H9 (cell line): ENCODE data around the gene FBXL7. TPM values are rescaled to one million over a fixed set of nuclear protein-coding genes. Genes with fewer than 3 reads are reported as not detected.

ENCODE experiments used
- DNase-seq: peaks from one replicate; pipeline ENCODE4 v3.0.0-alpha.2; 2017
- H2AFZ ChIP-seq: one replicate; pipeline ENCODE4 v1.6.1; 2013; ENCODE audit warnings: mild to moderate bottlenecking, low read length, control low read depth, moderate library complexity
- H2AK5ac ChIP-seq: 2 replicates; pipeline ENCODE4 v1.6.1; 2013; ENCODE audit warnings: low read length, control low read depth, mixed read lengths; ENCODE audit not compliant: insufficient read length
- H2BK120ac ChIP-seq: one replicate; pipeline ENCODE4 v1.6.1; 2013; ENCODE audit warnings: low read depth, mild to moderate bottlenecking, low read length, control low read depth, inconsistent platforms; ENCODE audit not compliant: poor library complexity, severe bottlenecking
- H2BK12ac ChIP-seq: 2 replicates; pipeline ENCODE4 v1.6.1; 2013; ENCODE audit warnings: low read length, control low read depth, mixed read lengths, low read depth; ENCODE audit not compliant: insufficient read length
- H2BK15ac ChIP-seq: 2 replicates; pipeline ENCODE4 v1.6.1; 2013; ENCODE audit warnings: low read depth, low read length, control low read depth
- H2BK20ac ChIP-seq: one replicate; pipeline ENCODE4 v1.6.1; 2013; ENCODE audit warnings: low read depth, mild to moderate bottlenecking, low read length, control low read depth, inconsistent platforms; ENCODE audit not compliant: poor library complexity, severe bottlenecking
- H2BK5ac ChIP-seq: 2 replicates; pipeline ENCODE4 v1.6.1; 2013; ENCODE audit warnings: low read length, control low read depth, mixed read lengths; ENCODE audit not compliant: insufficient read length
- H3K14ac ChIP-seq: 2 replicates; pipeline ENCODE4 v1.6.1; 2013; ENCODE audit warnings: low read length, control low read depth; ENCODE audit not compliant: insufficient read depth
- H3K18ac ChIP-seq: 2 replicates; pipeline ENCODE4 v1.6.1; 2013; ENCODE audit warnings: low read depth, mild to moderate bottlenecking, mixed read lengths, low read length, control low read depth; ENCODE audit not compliant: insufficient read length
- H3K23ac ChIP-seq: 2 replicates; pipeline ENCODE4 v1.6.1; 2013; ENCODE audit warnings: low read length, control low read depth, mixed read lengths, low read depth; ENCODE audit not compliant: insufficient read length
- H3K23me2 ChIP-seq: 2 replicates; pipeline ENCODE4 v1.6.1; 2013; ENCODE audit warnings: low read depth, mild to moderate bottlenecking, mixed read lengths, low read length, control low read depth; ENCODE audit not compliant: insufficient read length, poor library complexity, severe bottlenecking
- H3K27ac ChIP-seq: 2 replicates; pipeline ENCODE4 v1.5.1; 2013; ENCODE audit warnings: low read length, control low read depth, mixed read lengths, low read depth; ENCODE audit not compliant: insufficient read length
- H3K27me3 ChIP-seq: 2 replicates; pipeline ENCODE4 v1.6.1; 2013; ENCODE audit warnings: low read length, control low read depth, inconsistent platforms; ENCODE audit not compliant: insufficient read depth
- H3K4ac ChIP-seq: 2 replicates; pipeline ENCODE4 v1.6.1; 2013; ENCODE audit warnings: low read depth, mild to moderate bottlenecking, control low read depth, inconsistent platforms, low read length, moderate library complexity
- H3K4me1 ChIP-seq: 2 replicates; pipeline ENCODE4 v1.6.1; 2013; ENCODE audit warnings: low read length, control low read depth, inconsistent platforms; ENCODE audit not compliant: insufficient read depth
- H3K4me2 ChIP-seq: 2 replicates; pipeline ENCODE4 v1.6.1; 2013; ENCODE audit warnings: low read length, control low read depth, mixed read lengths; ENCODE audit not compliant: insufficient read length, insufficient read depth
- H3K56ac ChIP-seq: 2 replicates; pipeline ENCODE4 v1.6.1; 2013; ENCODE audit warnings: low read depth, mild to moderate bottlenecking, mixed read lengths, low read length, control low read depth; ENCODE audit not compliant: insufficient read length
- H3K79me1 ChIP-seq: 2 replicates; pipeline ENCODE4 v1.6.1; 2013; ENCODE audit warnings: low read depth, mild to moderate bottlenecking, moderate library complexity, low read length, control low read depth, inconsistent platforms; ENCODE audit not compliant: insufficient read depth, poor library complexity, severe bottlenecking
- H3K79me2 ChIP-seq: 2 replicates; pipeline ENCODE4 v1.6.1; 2013; ENCODE audit warnings: low read length, control low read depth, inconsistent platforms; ENCODE audit not compliant: insufficient read depth
- H3K9ac ChIP-seq: 2 replicates; pipeline ENCODE4 v1.6.1; 2013; ENCODE audit warnings: low read length, control low read depth, mixed read lengths; ENCODE audit not compliant: insufficient read length; ENCODE audit errors: extremely low read depth
- H3K9me3 ChIP-seq: one replicate; pipeline ENCODE4 v1.6.1; 2013; ENCODE audit warnings: low read depth, low read length, inconsistent platforms; ENCODE audit not compliant: control insufficient read depth
- H3T11ph ChIP-seq: one replicate; pipeline ENCODE4 v1.6.1; 2013; ENCODE audit warnings: mild to moderate bottlenecking, low read length, control low read depth, inconsistent platforms
- H4K20me1 ChIP-seq: one replicate; pipeline ENCODE4 v1.6.1; 2013; ENCODE audit not compliant: control insufficient read depth, insufficient read length, insufficient read depth
- H4K5ac ChIP-seq: 2 replicates; pipeline ENCODE4 v1.6.1; 2013; ENCODE audit warnings: low read depth, mild to moderate bottlenecking, mixed read lengths, low read length, control low read depth; ENCODE audit not compliant: insufficient read length
- H4K8ac ChIP-seq: replicated peaks from 2 replicates; pipeline ENCODE4 v1.6.1; 2013; ENCODE audit warnings: low read length, control low read depth, mixed read lengths, low read depth; ENCODE audit not compliant: insufficient read length
- H4K91ac ChIP-seq: 2 replicates; pipeline ENCODE4 v1.6.1; 2013; ENCODE audit warnings: low read depth, mild to moderate bottlenecking, moderate library complexity, mixed read lengths, low read length, control low read depth; ENCODE audit not compliant: insufficient read length
- H3K27ac Mint-ChIP-seq, 3 experiments: 2 replicates in 2 of 3; 3 replicates in 1 of 3; pipeline ENCODE4 v1.8.0; 2020 to 2021; ENCODE audit warnings: mixed read lengths in 3 of 3, mild to moderate bottlenecking in 1 of 3, moderate library complexity in 1 of 3
- H3K27me3 Mint-ChIP-seq: 2 replicates; pipeline ENCODE4 v1.8.0; 2021; ENCODE audit warnings: low read depth, mild to moderate bottlenecking, moderate library complexity, mixed read lengths
- H3K36me3 Mint-ChIP-seq, 3 experiments: 2 replicates in 2 of 3; 3 replicates in 1 of 3; pipeline ENCODE4 v1.8.0; 2020 to 2021; ENCODE audit warnings: low read depth in 3 of 3, mixed read lengths in 3 of 3; ENCODE audit not compliant: insufficient read depth in 1 of 3
- H3K4me1 Mint-ChIP-seq, 2 experiments: 2 replicates each; pipeline ENCODE4 v1.8.0; 2020; ENCODE audit warnings: mixed read lengths in 2 of 2
- H3K4me3 Mint-ChIP-seq, 2 experiments: 2 replicates in 1 of 2; 3 replicates in 1 of 2; pipeline ENCODE4 v1.8.0; 2020 to 2021; ENCODE audit warnings: mild to moderate bottlenecking in 2 of 2, mixed read lengths in 2 of 2, moderate library complexity in 1 of 2
- H3K9me3 Mint-ChIP-seq, 2 experiments: 2 replicates in 1 of 2; 3 replicates in 1 of 2; pipeline ENCODE4 v1.8.0; 2020; ENCODE audit warnings: mild to moderate bottlenecking in 2 of 2, mixed read lengths in 2 of 2, moderate library complexity in 1 of 2
- WGBS: extraction: QIAGEN DNeasy Blood & Tissue Kit; methylation state at CpG from one replicate; pipeline ENCODE4 v1.1.7; 2013; ENCODE audit warnings: missing lambda C conversion rate, low lambda C conversion rate, mixed read lengths; ENCODE audit not compliant: insufficient read length; ENCODE audit errors: extremely low coverage; 5-methylcytosine and 5-hydroxymethylcytosine counted together
- total RNA-seq: library from RNA; stranded (reverse); gene quantifications from 2 replicates; pipeline ENCODE4 v1.2.1, GENCODE V29; 2021
- TF ChIP-seq, protein P1 (sequence below): fragments of 200-600 bp; sonication (generic); conservative IDR thresholded peaks from 3 replicates; pipeline ENCODE4 v1.8.0; 2021; ENCODE audit warnings: antibody characterized with exemption, mild to moderate bottlenecking

The FBXL7 gene
- total RNA-seq, 1 experiment from 2014 or later, result 14.6 TPM

GRCh38 chr5:15768936-15769335 is 269.0 kb downstream of the FBXL7 start:
- Histone ChIP-seq H2AK5ac (no peak overlapping the region), H2BK15ac (no peak overlapping the region), H3K23me2 (no peaks in the 10 kb centered on the region), H3K23ac (no peak overlapping the region), H3K4ac (no peak overlapping the region), H3K79me1 (no peaks in the 10 kb centered on the region), H2BK20ac (no peak overlapping the region), H4K5ac (no peak overlapping the region), H2BK5ac (no peak overlapping the region), H3K56ac (no peak overlapping the region), H3K9me3 (no peaks in the 10 kb centered on the region), H3K79me2 (no peaks in the 10 kb centered on the region), H3K4me2 (no peak overlapping the region), H3K18ac (no peak overlapping the region), H3K14ac (no peak overlapping the region), H2BK12ac (no peak overlapping the region), H3K27me3 (no peaks in the 10 kb centered on the region), H4K91ac (no peak overlapping the region), H3K4me1 (0 out of 2 replicates have a peak, but pooled peaks cover 2% of the 10 kb centered on the region), H3T11ph (no peak overlapping the region), H4K8ac (no peak overlapping the region), H2AFZ (no peak overlapping the region), H4K20me1 (no peaks in the 10 kb centered on the region), H2BK120ac (no peak overlapping the region), H3K27ac (no peak overlapping the region), H3K9ac (no peak overlapping the region)
- Mint-ChIP-seq H3K9me3 (no peaks in the 10 kb centered on the region), H3K27me3 (no peaks in the 10 kb centered on the region), H3K4me3 (no peak overlapping the region), H3K36me3 (no peaks in the 10 kb centered on the region), H3K27ac (no peak overlapping the region), H3K4me1 (peaks cover 6 to 7% of the 10 kb centered on the region in 2 experiments)
- TF ChIP-seq, protein P1, sequence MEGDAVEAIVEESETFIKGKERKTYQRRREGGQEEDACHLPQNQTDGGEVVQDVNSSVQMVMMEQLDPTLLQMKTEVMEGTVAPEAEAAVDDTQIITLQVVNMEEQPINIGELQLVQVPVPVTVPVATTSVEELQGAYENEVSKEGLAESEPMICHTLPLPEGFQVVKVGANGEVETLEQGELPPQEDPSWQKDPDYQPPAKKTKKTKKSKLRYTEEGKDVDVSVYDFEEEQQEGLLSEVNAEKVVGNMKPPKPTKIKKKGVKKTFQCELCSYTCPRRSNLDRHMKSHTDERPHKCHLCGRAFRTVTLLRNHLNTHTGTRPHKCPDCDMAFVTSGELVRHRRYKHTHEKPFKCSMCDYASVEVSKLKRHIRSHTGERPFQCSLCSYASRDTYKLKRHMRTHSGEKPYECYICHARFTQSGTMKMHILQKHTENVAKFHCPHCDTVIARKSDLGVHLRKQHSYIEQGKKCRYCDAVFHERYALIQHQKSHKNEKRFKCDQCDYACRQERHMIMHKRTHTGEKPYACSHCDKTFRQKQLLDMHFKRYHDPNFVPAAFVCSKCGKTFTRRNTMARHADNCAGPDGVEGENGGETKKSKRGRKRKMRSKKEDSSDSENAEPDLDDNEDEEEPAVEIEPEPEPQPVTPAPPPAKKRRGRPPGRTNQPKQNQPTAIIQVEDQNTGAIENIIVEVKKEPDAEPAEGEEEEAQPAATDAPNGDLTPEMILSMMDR, result no peak
- DNase-seq, result no peak
- no CpG with 5 or more reads among the region's 3 CpGs for WGBS
